ENCODE data around the gene SERPINA1. TPM values are rescaled to one million over a fixed set of nuclear protein-coding genes. Genes with fewer than 3 reads are reported as not detected.
A peak's percentile ranks its signal among the peaks of the same experiment; 100 is the strongest.
"Not testable (repeated sequence)": the region's sequence is repeated elsewhere in the genome, so short reads cannot be mapped to it uniquely, and the experiment has no call there.

SERPINA1 gene
- total RNA-seq, result 6.0 TPM
- long read RNA-seq, partial matches to known transcripts, result 1 of 5 reads
- long read RNA-seq, other reads (novel, unspliced or antisense), result 1 of 5 reads

DNA sequence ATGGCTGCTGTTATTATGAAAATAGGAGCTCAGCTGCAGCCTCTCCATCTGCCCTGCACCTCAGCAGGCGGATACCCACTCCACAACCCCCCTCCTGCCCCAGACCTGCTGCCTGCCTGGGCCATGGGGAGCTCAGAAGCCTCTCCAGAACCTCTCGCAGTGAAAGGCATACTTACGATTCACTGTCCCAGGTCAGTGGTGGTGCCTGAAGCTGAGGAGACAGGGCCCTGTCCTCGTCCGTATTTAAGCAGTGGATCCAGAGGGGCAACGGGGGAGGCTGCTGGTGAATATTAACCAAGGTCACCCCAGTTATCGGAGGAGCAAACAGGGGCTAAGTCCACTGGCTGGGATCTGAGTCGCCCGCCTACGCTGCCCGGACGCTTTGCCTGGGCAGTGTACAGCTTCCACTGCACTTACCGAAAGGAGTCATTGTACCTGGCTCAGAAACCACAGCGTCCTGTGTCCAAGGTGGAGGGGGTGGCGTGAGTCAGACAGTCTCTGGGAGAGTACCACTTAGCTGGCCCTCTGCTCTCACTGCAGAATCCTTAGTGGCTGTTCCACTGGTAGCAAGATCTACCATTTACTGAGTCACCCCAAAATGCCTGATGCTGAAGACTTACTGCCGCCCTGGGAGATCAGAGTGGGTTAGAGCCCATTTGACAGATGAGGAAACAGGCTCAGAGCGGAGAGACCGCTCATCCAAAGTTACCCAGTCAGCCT is at the start of gene SERPINA1:
SERPINA1 (minus strand) TSS at position 219 of the 720 bp plus-strand sequence. CDS start 5,365 bp downstream, outside the sequence.
- intact Hi-C loops (cut with DNase I), result no loop called here
- no peak for DNase-seq (ENCODE audit: low spot score)

DNA sequence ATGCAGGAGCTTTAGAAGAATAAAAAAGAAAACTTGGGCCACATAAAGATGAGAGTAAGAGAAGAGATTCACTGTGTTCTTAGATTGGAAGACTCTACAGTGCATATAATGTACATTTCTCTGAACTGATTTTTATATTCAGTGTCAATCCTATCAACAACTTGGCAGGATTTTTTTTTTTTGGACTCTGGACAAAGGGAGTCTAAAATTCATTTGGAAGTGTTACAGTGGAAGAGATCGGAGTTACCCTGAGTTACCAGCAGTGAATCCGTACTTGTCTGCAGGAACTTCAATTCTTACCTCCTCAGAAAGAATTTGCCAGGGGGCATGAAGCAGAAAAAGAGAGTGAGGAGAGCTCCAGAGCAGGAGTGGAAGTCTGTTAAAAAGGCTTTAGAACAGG is 40.2 kb upstream of the SERPINA1 start:
- intact Hi-C loops (cut with DNase I), result no loop called here
- no peak for DNase-seq (ENCODE audit: low spot score)

DNA sequence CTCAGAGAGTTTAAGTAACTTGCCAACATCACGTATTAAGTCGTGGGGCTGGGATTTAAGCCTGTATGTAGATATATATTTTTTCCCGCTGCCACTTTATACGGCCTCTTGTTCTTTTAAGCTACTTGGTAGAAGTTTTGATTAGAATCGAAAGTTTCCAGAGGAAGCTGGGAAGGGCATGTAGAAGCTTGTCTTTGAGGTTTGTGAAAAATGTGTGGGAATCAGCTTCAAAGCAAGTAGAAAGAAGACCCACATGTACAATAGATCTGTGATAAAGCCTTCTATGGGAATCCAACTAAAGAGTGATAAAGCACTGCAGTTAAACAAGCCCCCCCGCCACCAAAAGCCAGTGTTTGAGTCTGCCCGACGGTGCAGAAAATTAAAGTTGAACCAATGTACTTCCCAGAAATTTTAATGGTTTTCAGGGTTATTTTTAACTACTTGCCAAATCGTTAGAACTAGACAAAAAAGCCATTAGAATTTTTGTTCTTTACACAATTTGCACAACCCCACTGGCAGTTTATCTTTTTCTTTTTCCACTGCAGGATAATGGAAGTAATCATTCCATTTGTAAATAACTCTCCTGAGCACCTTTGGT is 38.7 kb upstream of the SERPINA1 start:
- intact Hi-C loops (cut with DNase I), result no loop called here
- no peak for DNase-seq (ENCODE audit: low spot score)

DNA sequence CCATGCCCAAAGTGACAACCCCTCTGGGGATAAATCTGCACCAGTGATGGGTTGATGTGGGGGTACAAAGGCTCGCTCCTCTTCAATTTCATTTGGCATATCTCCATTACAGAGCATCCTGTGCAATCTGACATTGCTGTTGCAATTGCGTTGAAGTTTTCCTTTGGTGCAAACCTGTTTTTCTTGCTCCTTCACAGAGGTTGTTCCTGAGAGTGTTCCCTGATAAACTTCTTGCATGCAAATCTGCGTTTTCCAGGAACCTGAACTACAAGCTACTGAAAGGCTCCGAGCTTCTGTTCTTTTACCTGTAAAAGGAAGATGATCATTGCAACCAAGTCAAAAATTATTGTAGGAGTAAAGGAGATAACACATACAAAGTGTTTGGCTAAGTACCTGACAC is 38.1 kb upstream of the SERPINA1 start:
- no peak for DNase-seq (ENCODE audit: low spot score)
- intact Hi-C loops (cut with DNase I), result no loop called here

DNA sequence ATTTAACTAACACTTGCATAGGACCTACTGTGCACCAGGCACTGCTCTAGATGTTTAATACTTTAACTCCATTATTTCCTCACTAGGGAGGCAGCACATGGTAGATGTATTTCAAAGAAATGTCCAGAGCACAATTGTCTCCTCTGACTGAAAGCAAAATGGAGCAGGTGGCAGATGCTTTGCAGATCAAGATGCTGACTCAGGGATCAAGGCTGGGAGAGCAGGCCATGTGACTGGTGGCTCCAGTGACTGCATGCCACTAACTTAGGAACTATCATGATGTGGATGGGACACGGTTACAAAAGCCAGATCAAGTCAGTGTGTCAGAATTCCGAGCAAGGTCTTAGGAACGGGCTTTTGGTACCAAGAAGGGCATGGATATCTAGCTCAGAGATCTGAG is 36.0 kb upstream of the SERPINA1 start:
- intact Hi-C loops (cut with DNase I), result no loop called here

DNA sequence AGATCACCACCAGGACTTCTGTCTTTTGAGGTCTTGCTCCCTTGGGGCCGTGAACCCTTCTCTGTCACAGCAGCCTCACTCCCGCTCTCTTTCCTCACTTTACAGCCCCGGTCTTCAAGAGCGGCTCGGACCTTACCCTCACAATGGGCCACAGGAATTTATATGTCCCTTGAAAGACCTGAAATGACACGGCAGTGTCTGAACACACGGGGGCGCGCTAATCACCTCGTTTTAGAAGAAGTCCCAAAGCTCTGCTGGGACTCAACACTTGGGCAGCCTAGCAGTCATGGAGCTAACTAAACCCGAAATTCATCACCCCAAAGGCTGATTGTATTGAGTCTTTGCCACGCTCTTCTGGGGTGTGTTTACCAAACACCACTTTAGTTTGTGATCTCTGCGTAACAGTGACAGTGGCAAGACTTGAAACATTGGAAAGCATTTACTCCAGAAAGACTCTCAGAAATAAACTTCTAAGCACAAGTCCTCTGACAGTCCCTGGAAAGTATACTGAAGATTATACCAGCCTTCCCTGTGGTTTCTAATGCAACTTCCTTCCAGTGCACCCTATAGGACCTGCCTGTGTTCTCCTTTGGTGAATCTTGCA is 35.2 kb upstream of the SERPINA1 start:
- peak; percentile 79 for DNase-seq (ENCODE audit: low spot score)
- intact Hi-C loops (cut with DNase I), result no loop called here

More for the DNA sequence above, 36.0 kb upstream of the SERPINA1 start:
- DNase-seq (ENCODE audit: low spot score), result no peak

DNA sequence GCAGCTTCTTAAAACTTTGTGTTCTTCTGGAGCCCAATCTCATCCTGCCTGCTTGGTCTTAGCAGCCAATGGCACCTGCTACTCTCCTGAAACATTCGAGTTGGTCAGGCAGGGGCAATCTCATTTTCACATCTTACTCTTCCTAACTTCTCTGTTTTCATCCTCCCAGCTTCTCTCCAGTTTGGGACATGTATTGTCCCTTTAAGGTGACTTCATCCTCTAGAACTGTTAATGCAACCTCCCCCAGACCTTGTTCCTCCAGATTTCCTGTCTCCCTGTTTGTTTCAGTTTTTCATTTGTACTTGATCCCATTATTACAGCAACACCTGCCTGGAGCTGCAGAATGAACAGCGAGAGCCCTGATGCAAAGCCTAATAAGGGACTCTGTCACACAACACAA is 32.9 kb upstream of the SERPINA1 start:
- no peak for DNase-seq (ENCODE audit: low spot score)
- intact Hi-C loops (cut with DNase I), result no loop called here

DNA sequence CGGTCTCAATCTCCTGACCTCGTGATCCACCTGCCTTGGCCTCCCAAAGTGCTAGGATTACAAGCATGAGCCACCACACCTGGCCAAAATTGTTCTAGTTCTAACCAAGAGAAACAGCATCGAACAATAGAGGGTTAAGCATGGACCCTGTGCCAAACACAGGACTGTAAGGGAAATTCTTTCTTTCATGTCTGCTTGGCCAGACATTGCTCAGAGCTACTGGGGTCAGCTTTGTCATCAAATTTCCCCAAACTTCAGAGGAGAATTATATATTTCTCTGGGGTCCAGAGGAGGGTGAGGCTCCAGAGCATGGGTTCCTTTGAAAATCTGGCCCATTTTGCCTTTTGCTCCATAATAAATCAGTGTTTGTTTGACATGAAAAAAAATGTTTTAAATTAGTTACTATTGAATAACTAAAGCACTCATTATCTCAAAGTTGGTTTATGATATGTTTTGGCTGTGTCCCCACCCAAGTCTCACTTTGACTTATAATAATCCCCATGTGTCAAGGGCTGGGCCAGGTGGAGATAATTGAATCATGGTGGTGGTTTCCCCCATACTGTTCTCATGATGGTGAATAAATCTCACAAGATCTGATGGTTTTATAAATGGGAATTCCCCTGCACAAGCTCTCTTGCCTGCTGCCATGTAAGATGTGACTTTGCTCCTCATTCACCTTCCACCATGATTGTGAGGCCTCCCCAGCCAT is 29.2 kb upstream of the SERPINA1 start:
- intact Hi-C loops (cut with DNase I); DNase-seq (ENCODE audit: low spot score): not testable (repeated sequence)

DNA sequence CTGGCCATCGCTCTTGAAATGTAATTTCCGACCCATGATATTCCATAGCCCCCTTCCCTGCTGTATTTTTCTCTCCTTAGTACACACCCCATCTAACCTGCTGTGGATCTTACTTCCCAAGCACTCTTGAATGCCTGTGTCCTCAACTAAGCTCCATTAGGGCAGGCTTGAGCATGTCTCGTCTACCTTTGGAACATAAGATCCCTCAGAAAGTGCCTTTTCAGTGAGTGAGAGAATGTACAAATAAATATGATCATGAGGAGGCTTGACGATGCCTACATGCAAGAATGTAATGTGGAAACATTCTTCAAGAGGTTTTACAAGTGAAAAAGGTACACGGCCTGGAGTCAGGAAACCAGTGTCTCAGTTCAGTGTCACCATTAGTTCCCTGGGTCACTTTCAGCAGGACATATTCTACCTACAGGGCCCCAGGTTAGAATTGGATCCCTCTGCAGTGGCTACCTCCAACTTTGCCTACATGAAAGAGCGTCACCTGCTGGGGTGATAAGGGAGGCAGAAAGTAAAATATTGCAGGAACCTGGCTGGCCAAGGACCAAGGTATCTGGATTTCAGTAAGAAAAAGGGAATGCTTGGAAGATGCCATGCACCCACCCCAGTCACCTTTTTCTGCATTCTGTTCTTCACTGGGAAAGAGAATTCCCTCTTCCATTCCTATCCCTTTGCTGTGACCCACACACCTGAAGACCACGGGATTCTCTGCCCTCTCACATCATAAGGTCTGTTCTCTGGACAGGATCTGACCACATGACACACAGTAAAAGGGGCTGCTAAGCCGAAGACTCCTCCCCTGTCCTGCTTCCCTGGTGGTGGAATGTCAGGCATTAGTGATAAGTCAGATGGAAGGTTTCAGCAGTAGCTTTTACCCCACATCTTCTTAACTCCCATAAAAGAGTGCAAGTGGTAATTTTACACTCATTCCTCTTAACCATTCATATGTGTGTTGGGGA is 24.6 kb upstream of the SERPINA1 start:
- no peak for DNase-seq (ENCODE audit: low spot score)
- intact Hi-C loops (cut with DNase I), result no loop called here

DNA sequence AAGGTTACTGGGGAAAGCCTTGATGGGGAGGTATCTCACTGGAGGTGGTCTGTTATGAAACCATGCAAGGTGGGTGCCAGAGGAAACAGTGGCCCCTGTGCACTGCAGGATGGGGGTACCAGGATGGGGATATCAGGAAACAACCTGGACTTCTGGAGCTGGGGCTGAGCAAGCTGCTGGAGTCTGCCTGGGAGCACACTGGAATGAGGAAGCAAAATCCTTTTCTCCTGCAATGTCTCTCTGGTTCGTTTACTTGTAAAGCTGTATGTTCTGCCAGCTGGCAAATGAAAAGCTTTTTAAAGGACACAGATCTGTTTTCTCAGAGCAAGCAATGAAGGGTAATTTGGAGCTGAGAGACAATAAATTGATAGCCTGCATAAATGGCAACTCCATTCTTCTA is 23.2 kb upstream of the SERPINA1 start:
- intact Hi-C loops (cut with DNase I), result no loop called here
- no peak for DNase-seq (ENCODE audit: low spot score)

DNA sequence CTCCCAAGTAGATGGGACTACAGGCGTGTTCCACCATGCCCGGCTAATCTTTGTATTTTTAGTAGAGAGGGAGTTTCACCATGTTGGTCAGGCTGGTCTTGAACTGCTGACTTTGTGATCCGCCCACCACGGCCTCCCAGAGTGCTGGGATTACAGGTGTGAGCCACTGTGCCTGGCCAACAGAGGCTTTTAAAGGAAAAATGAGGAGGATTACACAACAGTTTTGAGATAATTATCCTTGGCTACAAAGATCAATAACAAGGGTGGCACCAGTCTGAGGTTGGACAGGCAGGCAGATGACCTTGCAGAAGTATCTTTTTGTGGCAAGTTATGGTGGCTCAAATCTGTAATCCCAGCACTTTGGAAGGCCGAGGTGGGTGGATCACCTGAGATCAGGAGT is 21.0 kb upstream of the SERPINA1 start:
- intact Hi-C loops (cut with DNase I); DNase-seq (ENCODE audit: low spot score): not testable (repeated sequence)

DNA sequence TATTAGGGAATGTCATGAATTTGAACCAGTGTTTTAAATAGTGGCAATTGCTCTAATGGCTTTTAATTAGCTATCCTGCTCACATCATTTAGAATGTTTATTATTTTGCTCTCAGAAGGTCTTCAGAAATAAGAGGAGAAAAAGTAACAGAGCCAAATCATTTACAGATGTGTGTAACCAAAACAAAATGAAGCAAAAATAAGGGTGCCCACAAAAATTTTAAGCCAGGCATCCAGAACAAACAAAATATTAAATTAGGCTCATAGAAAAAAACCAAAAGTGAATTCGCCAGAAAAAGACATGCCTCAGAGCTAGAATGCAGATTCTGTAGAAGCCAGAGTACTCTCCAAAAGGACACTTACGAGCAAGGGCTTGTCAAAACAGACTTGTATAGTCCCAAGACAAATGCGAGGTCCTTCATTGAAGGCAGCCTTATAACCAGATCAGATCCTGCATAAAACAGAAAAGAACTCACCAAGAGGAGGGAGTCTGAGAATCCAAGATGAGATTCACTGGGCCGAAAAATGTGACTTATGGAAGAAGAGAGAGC is 20.2 kb upstream of the SERPINA1 start:
- intact Hi-C loops (cut with DNase I), result no loop called here
- DNase-seq (ENCODE audit: low spot score), result no peak

DNA sequence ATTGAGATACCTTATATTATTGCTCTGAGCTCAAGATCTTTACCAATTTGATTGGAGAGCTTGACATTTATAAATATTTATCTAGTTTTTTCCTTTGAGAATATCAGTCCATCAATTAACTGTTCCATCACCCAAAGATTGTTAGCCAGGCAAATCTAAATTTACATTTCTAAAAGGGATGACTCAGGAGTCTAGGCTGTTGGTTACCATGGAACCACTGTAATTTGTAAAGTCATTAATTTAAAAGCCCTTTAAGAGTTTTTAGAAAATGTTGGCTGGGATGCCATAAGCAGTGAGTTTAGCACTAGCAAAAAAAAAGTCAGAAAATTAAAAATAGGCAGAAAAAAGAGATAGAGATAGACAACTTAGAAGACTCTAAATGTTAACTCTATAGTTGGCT is 19.5 kb upstream of the SERPINA1 start:
- intact Hi-C loops (cut with DNase I), result no loop called here
- DNase-seq (ENCODE audit: low spot score), result no peak

DNA sequence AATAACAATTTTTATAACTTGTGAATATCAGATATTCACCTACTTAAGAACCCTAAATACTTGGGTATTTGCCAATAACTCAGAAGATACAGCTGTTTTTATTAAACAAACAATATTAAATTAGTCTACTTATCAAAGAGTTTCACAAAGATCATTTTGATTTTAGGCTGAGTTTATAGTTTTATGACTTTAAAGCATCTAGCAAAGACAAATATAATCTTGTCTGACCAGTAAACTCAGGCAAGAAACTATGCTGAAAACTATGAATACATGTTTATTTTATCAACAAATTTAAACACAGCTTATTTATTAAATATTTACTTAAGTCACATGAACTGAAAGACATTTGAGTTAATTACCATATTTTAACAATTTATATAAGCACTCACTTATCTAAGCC is 18.5 kb upstream of the SERPINA1 start:
- no peak for DNase-seq (ENCODE audit: low spot score)
- intact Hi-C loops (cut with DNase I), result no loop called here

DNA sequence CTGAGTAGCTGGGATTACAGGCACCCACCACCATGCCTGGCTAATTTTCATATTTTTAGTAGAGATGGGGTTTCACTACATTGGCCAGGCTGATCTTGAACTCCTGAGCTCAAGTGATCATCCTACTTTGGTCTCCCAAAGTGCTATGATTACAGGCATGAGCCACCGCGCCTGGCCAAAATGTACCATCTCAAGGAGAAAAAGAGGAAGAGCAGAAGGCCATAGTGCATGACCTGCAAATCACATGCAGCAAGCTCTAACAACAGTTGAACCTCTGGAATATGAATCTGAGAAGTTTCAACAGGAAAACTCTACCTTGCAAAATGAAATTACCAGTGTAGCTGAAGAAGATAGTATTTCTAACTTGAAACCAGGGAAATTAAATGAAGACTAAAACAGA is 17.1 kb upstream of the SERPINA1 start:
- intact Hi-C loops (cut with DNase I), result no loop called here
- no peak for DNase-seq (ENCODE audit: low spot score)

DNA sequence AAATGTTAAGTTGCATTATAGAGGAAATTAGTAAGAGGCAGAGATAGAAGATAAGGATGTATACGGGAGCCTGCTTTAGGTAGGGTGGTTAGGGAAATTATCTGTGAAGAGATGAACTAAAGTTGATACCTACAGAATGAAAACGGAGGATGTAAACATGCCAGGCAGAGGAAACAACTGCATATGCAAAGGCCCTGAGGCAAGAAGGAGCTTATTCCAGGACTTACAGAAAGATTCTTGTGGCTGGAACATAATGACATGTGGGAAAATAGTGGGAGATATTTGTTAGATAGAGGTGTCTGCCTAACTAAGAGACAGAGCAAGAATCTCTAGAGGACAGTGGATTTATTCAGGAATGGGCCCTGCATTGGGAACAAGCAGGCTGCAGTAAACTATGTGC is 16.2 kb upstream of the SERPINA1 start:
- intact Hi-C loops (cut with DNase I), result no loop called here
- DNase-seq (ENCODE audit: low spot score), result no peak

DNA sequence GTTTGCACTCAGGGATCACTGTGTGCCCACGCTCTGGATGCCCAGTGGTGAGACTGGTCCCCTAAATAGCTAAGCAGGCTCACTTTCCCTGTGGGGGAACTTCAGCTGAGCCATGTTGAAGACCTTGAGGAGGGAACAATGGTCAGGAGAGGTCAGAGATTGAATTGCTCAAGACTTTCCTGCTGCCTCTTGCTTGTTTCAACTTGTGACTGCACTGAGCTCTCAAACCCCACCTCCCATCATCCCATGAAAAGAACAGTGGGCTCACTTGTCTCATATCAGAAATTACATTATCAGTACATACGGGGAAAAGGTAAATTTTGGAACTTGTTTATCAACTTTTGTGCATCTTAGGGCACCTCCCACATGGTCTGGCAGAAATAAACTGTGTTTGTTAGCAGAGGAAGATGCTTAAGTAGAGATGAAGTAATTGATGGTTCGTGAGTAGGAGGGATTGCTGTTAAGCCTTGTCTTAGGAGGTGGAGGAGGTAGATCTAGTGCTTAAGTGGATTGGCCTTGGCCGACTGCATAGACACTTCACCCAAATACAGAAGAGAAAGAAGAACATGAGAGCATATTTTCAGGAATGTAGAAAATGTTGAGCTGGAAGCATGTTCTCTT is 15.0 kb upstream of the SERPINA1 start:
- no peak for DNase-seq (ENCODE audit: low spot score)
- intact Hi-C loops (cut with DNase I), result no loop called here

DNA sequence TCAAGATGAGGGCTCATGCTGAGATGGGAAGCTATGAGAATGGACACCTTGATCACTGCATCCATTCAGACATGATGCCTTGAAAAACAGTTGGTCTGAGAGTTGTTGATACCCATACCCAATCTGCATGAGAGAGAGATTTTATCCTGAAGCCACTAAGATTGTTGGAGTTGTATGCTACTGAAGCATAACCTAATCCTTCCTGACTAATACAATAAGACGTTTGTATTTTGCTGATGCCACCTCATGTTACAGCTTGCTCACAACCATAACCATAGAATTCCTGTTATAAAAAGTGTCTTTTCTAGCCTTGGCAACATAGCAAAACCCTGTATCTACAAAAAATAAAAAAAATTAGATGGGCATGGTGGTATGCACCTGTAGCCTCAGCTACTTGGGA is 12.7 kb upstream of the SERPINA1 start:
- no peak for DNase-seq (ENCODE audit: low spot score)
- intact Hi-C loops (cut with DNase I), result no loop called here

DNA sequence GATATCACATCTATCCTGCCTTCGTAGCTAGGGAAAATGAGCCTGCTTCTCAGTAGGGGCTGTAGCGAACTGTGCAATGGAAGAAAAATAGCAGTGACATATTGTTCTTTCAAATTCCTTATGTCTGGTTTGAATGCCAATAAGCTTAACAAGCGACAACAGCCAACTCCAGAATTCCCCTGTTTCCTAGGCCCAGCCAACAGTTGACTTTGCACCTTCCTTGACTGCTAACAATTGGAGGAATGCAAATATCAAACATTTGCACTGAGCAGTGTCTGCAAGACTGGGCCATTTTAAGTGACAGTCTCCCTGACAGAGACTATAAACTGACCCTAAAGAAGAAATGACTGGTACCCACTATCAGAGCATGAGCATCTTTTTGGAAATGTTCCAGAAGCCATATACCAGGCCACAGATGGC is 12.0 kb upstream of the SERPINA1 start:
- intact Hi-C loops (cut with DNase I), result no loop called here

More for the DNA sequence above, 12.0 kb upstream of the SERPINA1 start:
- no peak for DNase-seq (ENCODE audit: low spot score)
